MM.1S (cell line): ENCODE data around the gene RPS6KC1.
"Not testable (repeated sequence)": the region's sequence is repeated elsewhere in the genome, so short reads cannot be mapped to it uniquely, and the experiment has no call there.

ENCODE experiments used
- DNase-seq: peaks from one replicate; pipeline ENCODE4 v3.0.0-alpha.2; 2015
- H2AFZ ChIP-seq: fragments of 300-600 bp; sonication (generic); 2 replicates; pipeline ENCODE4 v1.6.0; 2016; ENCODE audit warnings: antibody characterized with exemption, low read length
- H3F3A ChIP-seq: fragments of 300-600 bp; sonication (generic); 2 replicates; pipeline ENCODE4 v1.6.1; 2016; ENCODE audit warnings: mild to moderate bottlenecking, antibody characterized with exemption, low read length, moderate library complexity, mixed read lengths; ENCODE audit not compliant: insufficient read depth
- H3K27ac ChIP-seq: fragments of 300-600 bp; sonication (generic); 2 replicates; pipeline ENCODE4 v1.5.1; 2016; ENCODE audit warnings: mild to moderate bottlenecking, low read length
- H3K27me3 ChIP-seq: fragments of 300-600 bp; sonication (generic); replicated peaks from 2 replicates; pipeline ENCODE4 v1.6.0; 2016; ENCODE audit warnings: low read length; ENCODE audit not compliant: insufficient read depth
- H3K36me3 ChIP-seq: fragments of 300-600 bp; sonication (generic); replicated peaks from 2 replicates; pipeline ENCODE4 v1.6.1; 2016; ENCODE audit warnings: mild to moderate bottlenecking, low read length, mixed read lengths; ENCODE audit not compliant: insufficient read depth
- H3K4me1 ChIP-seq: fragments of 300-600 bp; sonication (generic); 2 replicates; pipeline ENCODE4 v1.6.1; 2016; ENCODE audit warnings: low read length, mixed read lengths
- H3K4me2 ChIP-seq: fragments of 300-600 bp; sonication (generic); 2 replicates; pipeline ENCODE4 v1.6.0; 2016; ENCODE audit warnings: low read depth, low read length
- H3K4me3 ChIP-seq: fragments of 300-600 bp; sonication (generic); 2 replicates; pipeline ENCODE4 v1.5.1; 2016; ENCODE audit warnings: low read length, mixed read lengths
- H3K79me2 ChIP-seq: fragments of 300-600 bp; sonication (generic); 2 replicates; pipeline ENCODE4 v1.6.1; 2016; ENCODE audit warnings: mixed run types, low read length, mixed read lengths
- H3K9ac ChIP-seq: fragments of 300-600 bp; sonication (generic); 2 replicates; pipeline ENCODE4 v1.6.1; 2016; ENCODE audit warnings: low read length, mixed read lengths
- H3K9me2 ChIP-seq: fragments of 300-600 bp; sonication (generic); replicated peaks from 2 replicates; pipeline ENCODE4 v1.6.1; 2016; ENCODE audit warnings: mild to moderate bottlenecking, low read length, mixed read lengths; ENCODE audit not compliant: insufficient read depth
- H3K9me3 ChIP-seq: fragments of 300-600 bp; sonication (generic); replicated peaks from 2 replicates; pipeline ENCODE4 v1.6.1; 2016; ENCODE audit warnings: mild to moderate bottlenecking, low read length, mixed read lengths; ENCODE audit not compliant: insufficient read depth
- H4K20me1 ChIP-seq: fragments of 300-600 bp; sonication (generic); 2 replicates; pipeline ENCODE4 v1.6.1; 2016; ENCODE audit warnings: mild to moderate bottlenecking, low read length, moderate library complexity, mixed read lengths; ENCODE audit not compliant: insufficient read depth
- EZH2 ChIP-seq: fragments of 300-600 bp; sonication (generic); optimal IDR thresholded peaks from 2 replicates; pipeline ENCODE3; 2017; ENCODE audit warnings: low read depth, mild to moderate bottlenecking, antibody characterized with exemption, low read length, mixed read lengths
- EZH2phosphoT487 ChIP-seq: fragments of 300-600 bp; sonication (generic); IDR thresholded peaks from 2 replicates; pipeline ENCODE4 v1.6.1; 2018; ENCODE audit warnings: antibody characterized with exemption, low read length
- TF ChIP-seq, protein P1 (sequence below): fragments of 300-600 bp; sonication (generic); IDR thresholded peaks from 2 replicates; pipeline ENCODE4 v1.5.1; 2016; ENCODE audit warnings: antibody characterized with exemption, low read length, mixed read lengths

RPS6KC1 gene

DNA sequence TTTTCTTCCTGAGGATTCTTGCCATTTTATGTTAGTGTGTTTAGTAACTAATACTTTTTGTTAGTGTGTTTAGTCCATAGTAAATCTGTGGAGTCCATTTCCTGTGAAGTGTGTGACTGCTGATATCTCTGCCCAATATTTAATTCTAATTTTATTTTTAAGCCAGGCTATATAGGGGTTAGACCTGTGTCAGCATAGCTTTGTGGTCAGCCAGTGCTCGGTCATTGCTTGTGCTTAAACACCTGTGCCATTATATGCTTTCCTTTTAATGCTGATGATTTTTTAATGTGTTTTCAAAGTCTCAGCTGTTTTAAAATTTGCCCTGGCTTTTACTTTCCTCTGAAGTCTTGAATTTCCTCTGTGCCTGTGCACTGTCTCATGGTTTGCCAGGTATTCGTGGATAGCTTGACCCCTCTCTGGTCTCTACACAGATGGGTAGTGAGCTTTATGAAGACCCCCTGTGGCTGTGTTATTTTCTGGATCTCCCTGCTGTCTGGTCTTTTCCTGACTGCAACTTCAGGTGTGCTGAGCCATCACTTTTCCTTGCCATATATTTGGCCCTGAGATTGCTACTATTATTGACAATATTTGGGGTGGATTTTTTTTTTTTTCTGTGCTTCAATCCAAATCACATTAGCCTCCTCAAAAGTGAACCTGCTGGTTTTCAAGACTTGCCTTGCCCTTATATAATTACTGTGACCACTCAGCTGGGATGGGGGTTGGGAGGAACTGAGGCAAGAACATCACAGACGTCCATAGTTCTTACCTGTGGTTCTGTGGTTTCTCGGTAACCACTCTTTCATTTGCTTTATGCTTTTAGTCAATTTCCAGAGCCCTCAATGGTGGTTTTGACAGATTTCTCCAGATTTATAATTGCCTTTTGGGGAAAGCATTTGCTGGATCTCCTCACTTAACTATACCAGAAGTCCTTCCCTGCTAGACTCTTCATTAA is 59.6 kb downstream of the RPS6KC1 start:
- TF ChIP-seq, protein P1, sequence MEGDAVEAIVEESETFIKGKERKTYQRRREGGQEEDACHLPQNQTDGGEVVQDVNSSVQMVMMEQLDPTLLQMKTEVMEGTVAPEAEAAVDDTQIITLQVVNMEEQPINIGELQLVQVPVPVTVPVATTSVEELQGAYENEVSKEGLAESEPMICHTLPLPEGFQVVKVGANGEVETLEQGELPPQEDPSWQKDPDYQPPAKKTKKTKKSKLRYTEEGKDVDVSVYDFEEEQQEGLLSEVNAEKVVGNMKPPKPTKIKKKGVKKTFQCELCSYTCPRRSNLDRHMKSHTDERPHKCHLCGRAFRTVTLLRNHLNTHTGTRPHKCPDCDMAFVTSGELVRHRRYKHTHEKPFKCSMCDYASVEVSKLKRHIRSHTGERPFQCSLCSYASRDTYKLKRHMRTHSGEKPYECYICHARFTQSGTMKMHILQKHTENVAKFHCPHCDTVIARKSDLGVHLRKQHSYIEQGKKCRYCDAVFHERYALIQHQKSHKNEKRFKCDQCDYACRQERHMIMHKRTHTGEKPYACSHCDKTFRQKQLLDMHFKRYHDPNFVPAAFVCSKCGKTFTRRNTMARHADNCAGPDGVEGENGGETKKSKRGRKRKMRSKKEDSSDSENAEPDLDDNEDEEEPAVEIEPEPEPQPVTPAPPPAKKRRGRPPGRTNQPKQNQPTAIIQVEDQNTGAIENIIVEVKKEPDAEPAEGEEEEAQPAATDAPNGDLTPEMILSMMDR, result no peak
- peak; percentile 90 for TF ChIP-seq EZH2phosphoT487
- H2AFZ ChIP-seq, result no peak overlapping the region
- DNase-seq, result peak; percentile 89
- no peaks in the 10 kb centered on the region for H3K27me3 ChIP-seq
- no peaks in the 10 kb centered on the region for H3K36me3 ChIP-seq
- H3K79me2 ChIP-seq, result no peaks in the 10 kb centered on the region
- H3F3A ChIP-seq, result peaks cover 18% of the 10 kb centered on the region
- H3K9ac ChIP-seq, result no peak overlapping the region
- peak overlapping the region; percentile 42; the same call in 1 of the 2 replicates for H3K27ac ChIP-seq
- peak overlapping the region; percentile 26 for H3K4me3 ChIP-seq
- H3K4me1 ChIP-seq, result peaks cover 23% of the 10 kb centered on the region
- H3K9me2 ChIP-seq, result no peaks in the 10 kb centered on the region
- H4K20me1 ChIP-seq, result no peaks in the 10 kb centered on the region
- H3K9me3 ChIP-seq, result no peaks in the 10 kb centered on the region
- peak overlapping the region; percentile 75 for H3K4me2 ChIP-seq

- Histone ChIP-seq H3K27me3 (no peaks in the 10 kb centered on the region), H3K36me3 (no peaks in the 10 kb centered on the region), H3K4me1 (peaks cover 23% of the 10 kb centered on the region), H3K27ac (no peak overlapping the region), H3K9me3 (no peaks in the 10 kb centered on the region), H3K9me2 (no peaks in the 10 kb centered on the region), H3F3A (peaks cover 18% of the 10 kb centered on the region), H4K20me1 (no peaks in the 10 kb centered on the region), H3K4me2 (peak overlapping the region; percentile 75; the same call in 1 of the 2 replicates), H2AFZ (no peak overlapping the region), H3K4me3 (no peak overlapping the region), H3K9ac (no peak overlapping the region), H3K79me2 (no peaks in the 10 kb centered on the region)
- DNase-seq, result no peak
- no peak for TF ChIP-seq EZH2
- TF ChIP-seq EZH2phosphoT487, result no peak
- TF ChIP-seq, protein P1, result no peak
Observed at GRCh38 chr1:213111502-213111901, 60.5 kb downstream of the RPS6KC1 start.

DNA sequence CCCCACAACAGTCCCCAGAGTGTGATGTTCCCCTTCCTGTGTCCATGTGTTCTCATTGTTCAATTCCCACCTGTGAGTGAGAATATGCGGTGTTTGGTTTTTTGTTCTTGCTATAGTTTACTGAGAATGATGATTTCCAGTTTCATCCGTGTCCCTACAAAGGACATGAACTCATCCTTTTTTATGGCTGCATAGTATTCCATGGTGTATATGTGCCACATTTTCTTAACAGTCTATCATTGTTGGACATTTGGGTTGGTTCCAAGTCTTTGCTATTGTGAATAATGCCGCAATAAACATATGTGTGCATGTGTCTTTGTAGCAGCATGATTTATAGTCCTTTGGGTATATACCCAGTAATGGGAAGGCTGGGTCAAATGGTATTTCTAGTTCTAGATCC is 61.7 kb downstream of the RPS6KC1 start:
- H3K4me1 ChIP-seq, result peaks cover 23% of the 10 kb centered on the region
- H3K36me3 ChIP-seq, H3K27me3 ChIP-seq, H3K27ac ChIP-seq, H3K9me2 ChIP-seq, DNase-seq, H2AFZ ChIP-seq, H3K79me2 ChIP-seq, H3K4me3 ChIP-seq, H3K4me2 ChIP-seq, H3K9ac ChIP-seq, H4K20me1 ChIP-seq, H3K9me3 ChIP-seq: not testable (repeated sequence)
- H3F3A ChIP-seq, result peaks cover 18% of the 10 kb centered on the region

- not testable (repeated sequence) for H3K9ac ChIP-seq, H3K9me3 ChIP-seq, H3K79me2 ChIP-seq, DNase-seq, H3F3A ChIP-seq, H3K27me3 ChIP-seq, H3K4me2 ChIP-seq, H2AFZ ChIP-seq, H4K20me1 ChIP-seq, H3K4me1 ChIP-seq, H3K9me2 ChIP-seq, H3K27ac ChIP-seq, H3K36me3 ChIP-seq, H3K4me3 ChIP-seq
Observed at GRCh38 chr1:213117699-213118180, 66.7 kb downstream of the RPS6KC1 start.
